WI38 (cell line): ENCODE data around the gene CORO1A.
"Not testable (repeated sequence)": the region's sequence is repeated elsewhere in the genome, so short reads cannot be mapped to it uniquely, and the experiment has no call there.

ENCODE experiments used
- H3K4me3 ChIP-seq: 2 replicates; pipeline ENCODE4 v1.5.1; 2011; ENCODE audit warnings: low read depth, mild to moderate bottlenecking, control low read depth, low read length
- TF ChIP-seq, protein P1 (sequence below): IDR thresholded peaks from 2 replicates; pipeline ENCODE4 v1.5.1; 2012; ENCODE audit warnings: low read depth, mild to moderate bottlenecking, control low read depth, low read length

Gene CORO1A

GRCh38 chr16:30152517-30152916, 30.9 kb upstream of the CORO1A start:
- H3K4me3 ChIP-seq, result no peak overlapping the region
- TF ChIP-seq, protein P1, sequence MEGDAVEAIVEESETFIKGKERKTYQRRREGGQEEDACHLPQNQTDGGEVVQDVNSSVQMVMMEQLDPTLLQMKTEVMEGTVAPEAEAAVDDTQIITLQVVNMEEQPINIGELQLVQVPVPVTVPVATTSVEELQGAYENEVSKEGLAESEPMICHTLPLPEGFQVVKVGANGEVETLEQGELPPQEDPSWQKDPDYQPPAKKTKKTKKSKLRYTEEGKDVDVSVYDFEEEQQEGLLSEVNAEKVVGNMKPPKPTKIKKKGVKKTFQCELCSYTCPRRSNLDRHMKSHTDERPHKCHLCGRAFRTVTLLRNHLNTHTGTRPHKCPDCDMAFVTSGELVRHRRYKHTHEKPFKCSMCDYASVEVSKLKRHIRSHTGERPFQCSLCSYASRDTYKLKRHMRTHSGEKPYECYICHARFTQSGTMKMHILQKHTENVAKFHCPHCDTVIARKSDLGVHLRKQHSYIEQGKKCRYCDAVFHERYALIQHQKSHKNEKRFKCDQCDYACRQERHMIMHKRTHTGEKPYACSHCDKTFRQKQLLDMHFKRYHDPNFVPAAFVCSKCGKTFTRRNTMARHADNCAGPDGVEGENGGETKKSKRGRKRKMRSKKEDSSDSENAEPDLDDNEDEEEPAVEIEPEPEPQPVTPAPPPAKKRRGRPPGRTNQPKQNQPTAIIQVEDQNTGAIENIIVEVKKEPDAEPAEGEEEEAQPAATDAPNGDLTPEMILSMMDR, result no peak

DNA sequence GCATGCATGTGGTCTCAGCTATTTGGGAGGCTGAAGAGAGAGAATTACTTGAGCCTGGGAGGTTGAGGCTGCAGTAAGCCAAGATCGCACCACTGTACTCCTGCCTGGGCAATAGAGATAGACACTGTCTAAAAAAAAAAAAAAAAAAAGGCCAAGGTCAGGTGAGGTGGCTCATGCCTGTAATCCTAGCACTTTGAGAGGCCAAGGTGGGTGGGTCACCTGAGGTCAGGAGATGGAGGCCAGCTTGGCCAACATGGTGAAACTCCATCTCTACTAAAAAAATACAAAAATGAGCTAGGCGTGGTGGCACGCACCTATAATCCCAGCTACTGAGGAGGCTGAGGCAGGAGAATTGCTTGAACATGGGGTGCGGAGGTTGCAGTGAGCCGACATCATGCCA, 28.2 kb upstream of the CORO1A start:
- TF ChIP-seq, protein P1, result no peak
- no peak overlapping the region for H3K4me3 ChIP-seq

DNA sequence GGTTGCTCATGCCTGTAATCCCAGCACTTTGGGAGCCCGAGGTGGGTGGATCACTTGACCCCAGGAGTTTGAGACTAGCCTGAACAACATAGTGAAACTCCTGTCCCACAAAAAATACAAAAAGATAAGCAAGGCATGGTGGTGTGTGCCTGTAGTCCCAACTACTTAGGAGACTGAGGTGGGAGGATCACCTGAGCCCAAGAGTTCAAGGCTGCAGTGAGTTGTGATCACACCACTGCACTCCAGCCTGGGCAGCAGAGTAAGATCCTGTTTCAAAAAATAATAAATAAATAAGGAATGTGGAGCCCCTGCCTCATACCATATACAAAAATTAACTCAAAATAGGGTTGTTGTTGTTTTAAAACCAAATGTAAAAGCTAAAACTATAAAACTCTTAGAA, 26.2 kb upstream of the CORO1A start:
- no peak overlapping the region for H3K4me3 ChIP-seq
- TF ChIP-seq, protein P1, result no peak

- TF ChIP-seq, protein P1, result no peak
- no peak overlapping the region for H3K4me3 ChIP-seq
Measured at GRCh38 chr16:30163538-30163937, 19.9 kb upstream of the CORO1A start.

- TF ChIP-seq, protein P1, result no peak
- no peak overlapping the region for H3K4me3 ChIP-seq
Measured at GRCh38 chr16:30166202-30166902, 17.1 kb upstream of the CORO1A start.

- H3K4me3 ChIP-seq, result not testable (repeated sequence)
Measured at GRCh38 chr16:30168746-30169145, 14.7 kb upstream of the CORO1A start.

GRCh38 chr16:30169416-30169815, 14.0 kb upstream of the CORO1A start:
- H3K4me3 ChIP-seq, result not testable (repeated sequence)

DNA sequence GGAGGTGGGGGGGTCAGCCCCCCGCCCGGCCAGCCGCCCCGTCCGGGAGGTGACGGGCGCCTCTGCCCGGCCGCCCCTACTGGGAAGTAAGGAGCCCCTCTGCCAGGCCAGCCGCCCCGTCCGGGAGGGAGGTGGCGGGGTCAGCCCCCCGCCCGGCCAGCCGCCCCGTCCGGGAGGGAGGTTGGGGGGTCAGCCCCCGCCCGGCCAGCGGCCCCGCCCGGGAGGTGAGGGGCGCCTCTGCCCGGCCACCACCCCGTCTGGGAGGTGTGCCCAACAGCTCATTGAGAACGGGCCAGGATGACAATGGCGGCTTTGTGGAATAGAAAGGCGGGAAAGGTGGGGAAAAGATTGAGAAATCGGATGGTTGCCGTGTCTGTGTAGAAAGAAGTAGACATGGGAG, 13.3 kb upstream of the CORO1A start:
- not testable (repeated sequence) for H3K4me3 ChIP-seq

- TF ChIP-seq, protein P1, result no peak
- H3K4me3 ChIP-seq, result no peak overlapping the region
Measured at GRCh38 chr16:30173054-30173453, 10.3 kb upstream of the CORO1A start.

GRCh38 chr16:30176876-30177275, 6.5 kb upstream of the CORO1A start:
- H3K4me3 ChIP-seq, result not testable (repeated sequence)
